Loucy (cell line): ENCODE data around the gene GMPPA.

ENCODE experiments used
- H2AFZ ChIP-seq: fragments of 200-600 bp; sonication (generic); 2 replicates; pipeline ENCODE4 v1.6.0; 2016; ENCODE audit warnings: antibody characterized with exemption, mild to moderate bottlenecking, low read length, moderate library complexity
- H3F3A ChIP-seq: fragments of 200-600 bp; 2 replicates; pipeline ENCODE4 v1.6.0; 2016; ENCODE audit warnings: antibody characterized with exemption, low read depth, mild to moderate bottlenecking
- H3K27me3 ChIP-seq: fragments of 200-600 bp; sonication (generic); 2 replicates; pipeline ENCODE4 v1.6.1; 2014; ENCODE audit warnings: low read length, mild to moderate bottlenecking; ENCODE audit not compliant: insufficient read depth, poor library complexity, severe bottlenecking
- H3K36me3 ChIP-seq: fragments of 200-600 bp; sonication (generic); 2 replicates; pipeline ENCODE4 v1.6.1; 2016; ENCODE audit warnings: low read length; ENCODE audit not compliant: insufficient read depth
- H3K4me1 ChIP-seq: fragments of 200-600 bp; sonication (generic); 2 replicates; pipeline ENCODE4 v1.5.1; 2014; ENCODE audit warnings: low read length, mild to moderate bottlenecking; ENCODE audit not compliant: insufficient read depth, poor library complexity, severe bottlenecking
- H3K4me2 ChIP-seq: fragments of 200-600 bp; sonication (generic); 2 replicates; pipeline ENCODE4 v1.6.0; 2014; ENCODE audit warnings: antibody characterized with exemption, low read length, low read depth, mild to moderate bottlenecking; ENCODE audit not compliant: poor library complexity, severe bottlenecking
- H3K4me3 ChIP-seq: fragments of 200-600 bp; sonication (generic); 2 replicates; pipeline ENCODE4 v1.5.1; 2014; ENCODE audit warnings: low read length, mild to moderate bottlenecking, mixed read lengths; ENCODE audit not compliant: poor library complexity, severe bottlenecking
- H3K79me2 ChIP-seq: fragments of 200-600 bp; sonication (generic); 2 replicates; pipeline ENCODE4 v1.6.1; 2014; ENCODE audit warnings: low read length; ENCODE audit not compliant: insufficient read depth
- H3K9ac ChIP-seq: fragments of 200-600 bp; sonication (generic); 2 replicates; pipeline ENCODE4 v1.6.0; 2014; ENCODE audit warnings: mild to moderate bottlenecking, low read depth, low read length, moderate library complexity; ENCODE audit not compliant: poor library complexity, severe bottlenecking
- H3K9me2 ChIP-seq: fragments of 200-600 bp; sonication (generic); replicated peaks from 2 replicates; pipeline ENCODE4 v1.6.1; 2016; ENCODE audit warnings: low read depth, low read length, mixed read lengths
- H3K9me3 ChIP-seq: fragments of 200-600 bp; sonication (generic); 2 replicates; pipeline ENCODE4 v1.6.1; 2014; ENCODE audit warnings: mild to moderate bottlenecking, antibody characterized with exemption, low read length, low read depth; ENCODE audit not compliant: insufficient read depth
- H4K20me1 ChIP-seq: fragments of 200-600 bp; sonication (generic); 2 replicates; pipeline ENCODE4 v1.6.0; 2014; ENCODE audit warnings: antibody characterized with exemption, low read length, mild to moderate bottlenecking; ENCODE audit not compliant: insufficient read depth, poor library complexity, severe bottlenecking
- CTCF ChIP-seq: fragments of 200-600 bp; sonication (generic); conservative IDR thresholded peaks from 2 replicates; pipeline ENCODE4 v1.5.1; 2014; ENCODE audit warnings: mild to moderate bottlenecking, antibody characterized with exemption, low read length
- EZH2phosphoT487 ChIP-seq: fragments of 200-600 bp; IDR thresholded peaks from 2 replicates; pipeline ENCODE4 v1.6.1; 2018; ENCODE audit warnings: antibody characterized with exemption, mild to moderate bottlenecking, moderate library complexity, borderline replicate concordance

The GMPPA gene

DNA sequence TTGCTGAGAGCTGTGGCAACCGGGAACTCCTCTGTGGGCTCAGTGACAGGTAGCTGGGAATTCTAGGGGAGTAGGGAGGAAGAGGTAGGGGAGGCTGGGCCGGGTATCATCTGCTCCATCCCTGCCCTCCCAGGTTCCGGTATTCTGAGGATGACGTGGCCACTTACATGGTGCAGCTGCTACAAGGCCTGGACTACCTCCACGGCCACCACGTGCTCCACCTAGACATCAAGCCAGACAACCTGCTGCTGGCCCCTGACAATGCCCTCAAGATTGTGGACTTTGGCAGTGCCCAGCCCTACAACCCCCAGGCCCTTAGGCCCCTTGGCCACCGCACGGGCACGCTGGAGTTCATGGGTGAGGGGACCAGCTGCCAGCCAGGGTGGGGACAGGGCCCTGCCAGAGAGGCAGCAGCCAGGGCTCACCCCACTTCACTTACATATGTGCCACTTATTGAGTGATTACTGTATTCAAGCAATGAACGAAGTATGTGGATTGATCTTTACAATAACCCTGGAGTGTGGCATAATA lies 8.0 kb upstream of the GMPPA start:
- Histone ChIP-seq H3K36me3 (no peaks in the 10 kb centered on the region), H3K9me2 (no peaks in the 10 kb centered on the region), H3K4me3 (no peak overlapping the region), H4K20me1 (no peaks in the 10 kb centered on the region), H3K27me3 (no peaks in the 10 kb centered on the region), H3K79me2 (no peaks in the 10 kb centered on the region), H3K4me2 (no peak overlapping the region), H3K4me1 (peaks cover 4% of the 10 kb centered on the region), H3K9me3 (no peaks in the 10 kb centered on the region), H2AFZ (no peak overlapping the region), H3F3A (no peaks in the 10 kb centered on the region), H3K9ac (no peak overlapping the region)
- no peak for TF ChIP-seq CTCF
- TF ChIP-seq EZH2phosphoT487: no peak

GRCh38 chr2:219491278-219491963 lies 7.3 kb upstream of the GMPPA start:
- Histone ChIP-seq H3F3A (no peaks in the 10 kb centered on the region), H2AFZ (no peak overlapping the region), H3K9ac (no peak overlapping the region), H3K36me3 (no peaks in the 10 kb centered on the region), H4K20me1 (no peaks in the 10 kb centered on the region), H3K79me2 (no peaks in the 10 kb centered on the region), H3K4me2 (no peak overlapping the region), H3K4me3 (no peak overlapping the region), H3K9me3 (no peaks in the 10 kb centered on the region), H3K4me1 (peaks cover 4% of the 10 kb centered on the region), H3K9me2 (no peaks in the 10 kb centered on the region), H3K27me3 (no peaks in the 10 kb centered on the region)
- no peak for TF ChIP-seq CTCF

GRCh38 chr2:219492575-219492974 lies 6.1 kb upstream of the GMPPA start:
- H3K9me2 ChIP-seq: no peaks in the 10 kb centered on the region
- H3K9ac ChIP-seq: no peak overlapping the region
- H3K4me3 ChIP-seq: no peak overlapping the region
- H3K79me2 ChIP-seq: no peaks in the 10 kb centered on the region
- no peaks in the 10 kb centered on the region for H4K20me1 ChIP-seq
- no peaks in the 10 kb centered on the region for H3F3A ChIP-seq
- no peaks in the 10 kb centered on the region for H3K27me3 ChIP-seq
- no peaks in the 10 kb centered on the region for H3K9me3 ChIP-seq
- H3K4me1 ChIP-seq: peaks cover 4% of the 10 kb centered on the region
- no peak overlapping the region for H3K4me2 ChIP-seq
- H2AFZ ChIP-seq: no peak overlapping the region
- H3K36me3 ChIP-seq: no peaks in the 10 kb centered on the region
- TF ChIP-seq EZH2phosphoT487 (no peak), CTCF (no peak)
